GM12878 (cell line): ENCODE results near the gene IMMT. TPM values are rescaled to one million over a fixed set of nuclear protein-coding genes. Genes with fewer than 3 reads are reported as not detected.

Experiments used
- ATAC-seq: fragments of 200-7000 bp; cut with Tn5 transposase; 3 replicates; pipeline ENCODE4 v1.9.1; 2020; ENCODE audit warnings: mild to moderate bottlenecking, moderate library complexity
- BruUV-seq: library from RNA; stranded (reverse); fragments of 400-500 nt; replicated peaks from 2 replicates; lab custom pipeline; 2021; lab: Mats Ljungman, UMichigan
- CTCF ChIA-PET: fragments of 300-600 bp; sonication (Branson Sonifier 250); formaldehyde crosslinking; extraction: SDS; loops from one replicate; lab custom pipeline; 2021; ENCODE audit warnings: inconsistent platforms; lab: Yijun Ruan, JAX
- POLR2A ChIA-PET: fragments of 350-600 bp; formaldehyde crosslinking; extraction: SDS; loops from one replicate; lab custom pipeline; 2021; ENCODE audit warnings: inconsistent platforms; lab: Charles Lee
- RAD21 ChIA-PET: fragments of 300-600 bp; sonication (Branson Sonifier 250); formaldehyde crosslinking; loops from one replicate; lab custom pipeline; 2023; ENCODE audit warnings: antibody characterized with exemption; ENCODE audit not compliant: unreplicated experiment; lab: Charles Lee
- SMC1A ChIA-PET: fragments of 300-600 bp; sonication (Branson Sonifier 250); formaldehyde crosslinking; loops from one replicate; lab custom pipeline; 2023; ENCODE audit not compliant: unreplicated experiment, uncharacterized antibody; lab: Charles Lee
- DNase-seq: peaks from one replicate; pipeline ENCODE4 v3.0.0-alpha.2; 2011; ENCODE audit warnings: low read depth, low spot score
- FAIRE-seq: peaks from 3 replicates; lab custom pipeline; 2011; peaks lifted over from hg19 to GRCh38; lab: Jason Lieb, UNC
- H2AFZ ChIP-seq: 2 replicates; pipeline ENCODE4 v1.6.0; 2011; ENCODE audit warnings: low read depth, low read length, control low read depth; ENCODE audit not compliant: control insufficient read depth
- H3K27ac ChIP-seq: 2 replicates; pipeline ENCODE4 v1.5.1; 2011; ENCODE audit warnings: control low read depth; ENCODE audit not compliant: control insufficient read depth, insufficient read depth
- H3K27me3 ChIP-seq, 2 experiments: replicated peaks in 1 of 2; 2 replicates each; pipeline versions ENCODE4 v1.6.0 to v1.6.1; 2011; ENCODE audit warnings: low read length in 1 of 2; ENCODE audit not compliant: control insufficient read depth in 2 of 2, insufficient read depth in 2 of 2
- H3K36me3 ChIP-seq, 2 experiments: 2 replicates each; pipeline ENCODE4 v1.5.1; 2011; ENCODE audit warnings: low read length in 1 of 2; ENCODE audit not compliant: control insufficient read depth in 2 of 2, insufficient read depth in 2 of 2
- H3K4me1 ChIP-seq: 2 replicates; pipeline ENCODE4 v1.6.1; 2011; ENCODE audit warnings: mild to moderate bottlenecking, low read length, moderate library complexity, mixed read lengths; ENCODE audit not compliant: control insufficient read depth, insufficient read depth
- H3K4me2 ChIP-seq: 2 replicates; pipeline ENCODE4 v1.6.0; 2011; ENCODE audit warnings: control low read depth; ENCODE audit not compliant: control insufficient read depth, insufficient read depth
- H3K4me3 ChIP-seq: fragments of 200-600 bp; sonication (generic); 2 replicates; pipeline ENCODE4 v1.5.1; 2016
- H3K79me2 ChIP-seq: 2 replicates; pipeline ENCODE4 v1.6.0; 2011; ENCODE audit warnings: low read length; ENCODE audit not compliant: control insufficient read depth, insufficient read depth
- H3K9ac ChIP-seq: 2 replicates; pipeline ENCODE4 v1.8.0; 2011; ENCODE audit warnings: low read length, control low read depth, mixed read lengths; ENCODE audit not compliant: control insufficient read depth, insufficient read depth
- H3K9me3 ChIP-seq: replicated peaks from 3 replicates; pipeline ENCODE4 v1.5.1; 2011; ENCODE audit warnings: mild to moderate bottlenecking, low read length; ENCODE audit not compliant: control insufficient read depth, insufficient read depth
- H4K20me1 ChIP-seq: 2 replicates; pipeline ENCODE4 v1.6.0; 2011; ENCODE audit not compliant: control insufficient read depth, insufficient read depth
- BCL11A ChIP-seq: IDR thresholded peaks from 2 replicates; pipeline ENCODE4 v1.6.1; 2011; ENCODE audit warnings: low read depth, low read length
- RFX5 ChIP-seq: IDR thresholded peaks from 2 replicates; pipeline ENCODE4 v1.6.1; 2011; ENCODE audit warnings: low read depth, low read length, improper control_type of control experiment
- TCF12 ChIP-seq: IDR thresholded peaks from 2 replicates; pipeline ENCODE4 v1.6.1; 2011; ENCODE audit warnings: low read depth, mild to moderate bottlenecking, low read length
- TCF7 ChIP-seq: IDR thresholded peaks from 2 replicates; pipeline ENCODE4 v1.6.1; 2014; ENCODE audit warnings: antibody characterized with exemption, borderline replicate concordance
- ZNF217 ChIP-seq: fragments of 450-650 bp; IDR thresholded peaks from 2 replicates; pipeline ENCODE4 v1.6.1; 2017; ENCODE audit warnings: antibody characterized with exemption, mild to moderate bottlenecking
- ZNF592 ChIP-seq: fragments of 450-650 bp; IDR thresholded peaks from 2 replicates; pipeline ENCODE4 v1.6.1; 2017; ENCODE audit warnings: mild to moderate bottlenecking, moderate library complexity
- WGBS: methylation state at CpG from one replicate; pipeline ENCODE4 v1.1.6; 2016; ENCODE audit warnings: low lambda C conversion rate; ENCODE audit not compliant: insufficient replicate concordance, insufficient coverage; ENCODE audit errors: missing lambda C conversion rate; 5-methylcytosine and 5-hydroxymethylcytosine counted together
- in situ Hi-C: fragments of 300-500 bp; cut with MboI; formaldehyde crosslinking; loops from 9 replicates; pipeline ENCODE4 v1.14.3; 2018; ENCODE audit warnings: mixed read lengths
- intact Hi-C: fragments of 100-400 bp; cut with micrococcal nuclease; formaldehyde crosslinking; loops from one replicate; pipeline ENCODE4 v1.14.2; 2022; ENCODE audit not compliant: unreplicated experiment
- polyA plus RNA-seq, 11 experiments: library from polyadenylated mRNA; depleted of rRNA in 4 of 11; unstranded in 6 of 11; stranded (reverse) in 5 of 11; fragments of >200 nt; fragmentation: Nextera tagmentation in 4 of 11; fragmentation: Illumina TruSeq in 1 of 11; extraction: Ambion mirVana in 4 of 11; extraction: Trizol in 1 of 11; gene quantifications; 1 replicate in 1 of 11; 2 replicates in 10 of 11; pipeline versions ENCODE4 v1.2.1 to v1.2.3, GENCODE V29; 2011 to 2016; ENCODE audit warnings: inconsistent platforms in 2 of 11, missing spikeins in 2 of 11, low read depth in 1 of 11
- total RNA-seq, 4 experiments: library from RNA; depleted of rRNA in 3 of 4; stranded (reverse); fragments of >200 nt in 3 of 4; fragmentation: Illumina TruSeq in 1 of 4; extraction: Trizol in 1 of 4; gene quantifications; 2 replicates each; pipeline versions ENCODE4 v1.2.1 to v1.2.3, GENCODE V29; 2013 to 2021
- TF ChIP-seq, protein P1 (sequence below): IDR thresholded peaks from 2 replicates; pipeline ENCODE4 v1.6.1; 2011; ENCODE audit warnings: mild to moderate bottlenecking, low read depth, low read length, moderate library complexity; ENCODE audit not compliant: insufficient replicate concordance

Gene IMMT
- total and polyA plus RNA-seq, 10 of the 15 experiments (the other 5 are each of a cell fraction or from before 2014, with no cell fraction given): 78.4 to 149 (median 98.7) TPM

DNA sequence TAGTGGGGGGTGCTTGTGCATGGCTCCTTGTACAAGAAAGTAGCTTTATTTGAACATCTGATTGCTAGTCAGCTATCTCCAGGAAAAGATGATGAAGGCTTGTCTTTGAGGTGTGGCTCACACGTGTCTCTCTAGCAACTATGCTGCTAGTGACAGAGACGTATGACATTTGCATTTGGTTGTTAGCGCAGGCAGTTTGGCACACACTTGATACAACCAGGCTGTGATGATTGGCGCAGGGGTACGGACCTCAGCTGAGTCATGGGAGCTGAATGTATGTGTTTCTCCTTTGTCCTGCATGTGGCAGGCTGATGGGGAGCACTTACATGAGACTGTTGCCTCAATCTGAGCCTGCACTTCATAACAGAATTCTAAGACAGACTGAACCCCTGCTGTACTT lies 59.6 kb downstream of the IMMT start (continued):
- no peak for TF ChIP-seq BCL11A
- TF ChIP-seq TCF12: no peak
- no peak for TF ChIP-seq TCF7
- no peak for TF ChIP-seq RFX5
- no peak for TF ChIP-seq ZNF592
- TF ChIP-seq, protein P1, sequence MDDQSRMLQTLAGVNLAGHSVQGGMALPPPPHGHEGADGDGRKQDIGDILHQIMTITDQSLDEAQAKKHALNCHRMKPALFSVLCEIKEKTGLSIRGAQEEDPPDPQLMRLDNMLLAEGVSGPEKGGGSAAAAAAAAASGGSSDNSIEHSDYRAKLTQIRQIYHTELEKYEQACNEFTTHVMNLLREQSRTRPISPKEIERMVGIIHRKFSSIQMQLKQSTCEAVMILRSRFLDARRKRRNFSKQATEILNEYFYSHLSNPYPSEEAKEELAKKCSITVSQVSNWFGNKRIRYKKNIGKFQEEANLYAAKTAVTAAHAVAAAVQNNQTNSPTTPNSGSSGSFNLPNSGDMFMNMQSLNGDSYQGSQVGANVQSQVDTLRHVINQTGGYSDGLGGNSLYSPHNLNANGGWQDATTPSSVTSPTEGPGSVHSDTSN: no peak

DNA sequence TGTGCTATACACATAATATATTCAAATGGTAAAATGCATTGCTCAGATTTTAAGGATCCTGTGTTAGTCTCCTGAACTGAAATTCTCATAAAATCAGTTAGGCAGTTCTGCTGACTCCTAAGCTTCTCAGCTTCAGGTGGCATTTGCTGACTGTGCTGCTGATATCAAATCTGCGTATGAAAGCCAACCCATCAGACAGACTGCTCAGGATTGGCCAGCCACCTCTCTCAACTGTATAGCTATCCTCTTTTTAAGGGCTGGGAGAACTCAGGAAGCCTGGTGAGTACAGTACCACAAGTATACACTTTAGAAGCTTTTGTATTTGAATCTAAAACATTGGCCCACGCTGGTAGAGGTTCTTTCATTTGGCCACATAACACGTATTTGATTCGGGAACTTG lies 60.6 kb downstream of the IMMT start:
- in situ Hi-C loops: no loop called here
- ChIA-PET POLR2A (interaction anchor here (1.1 kb wide), 1 partner anchor 17 kb away, joined by 3 read pairs; no protein-coding TSS in a partner anchor), RAD21 (interaction anchor here (0.9 kb wide), 1 partner anchor 308 kb away, joined by 3 read pairs; no protein-coding TSS in a partner anchor), CTCF (interaction anchor here (0.7 to 1.0 kb wide), 2 partner anchors 10 to 47 kb away, joined by 3 read pairs; no protein-coding TSS in a partner anchor), SMC1A (interaction anchor here (1.2 to 1.7 kb wide), 2 partner anchors 17 to 31 kb away, joined by 3 to 4 read pairs; no protein-coding TSS in a partner anchor)
- Histone ChIP-seq H3K4me1 (peaks cover 4% of the 10 kb centered on the region; the same call in 1 of the 2 replicates), H3K4me3 (no peak overlapping the region), H4K20me1 (no peaks in the 10 kb centered on the region), H3K27me3 (no peaks in the 10 kb centered on the region), H3K36me3 (peaks cover 21 to 55% of the 10 kb centered on the region in 2 experiments), H3K9me3 (no peaks in the 10 kb centered on the region), H3K9ac (no peak overlapping the region), H3K4me2 (no peak overlapping the region), H3K79me2 (no peaks in the 10 kb centered on the region), H3K27ac (no peak overlapping the region), H2AFZ (no peak overlapping the region)
- BruUV-seq: no TSS peak
- ATAC-seq (no peak), FAIRE-seq (no peak), DNase-seq (no peak)
- 84% methylated on average over 4 of the region's 4 CpGs for WGBS
- TF ChIP-seq ZNF217: no peak
- intact Hi-C loops: no loop called here
